OCI-LY3 (cell line): Measurements from ENCODE around the gene TTYH2.
"Not testable (repeated sequence)": the region's sequence is repeated elsewhere in the genome, so short reads cannot be mapped to it uniquely, and the experiment has no call there.

Experiments used
- H2AFZ ChIP-seq: fragments of 200-600, 300-600 bp; shearing (Covaris generic); 2 replicates; pipeline ENCODE4 v1.6.0; 2014; ENCODE audit warnings: antibody characterized with exemption, low read depth, low read length
- H3K27ac ChIP-seq: fragments of 200-600, 300-600 bp; sonication (generic); 2 replicates; pipeline ENCODE4 v1.5.1; 2014; ENCODE audit warnings: mild to moderate bottlenecking, low read length, moderate library complexity, mixed read lengths
- H3K27me3 ChIP-seq: fragments of 200-600, 300-600 bp; sonication (generic); 2 replicates; pipeline ENCODE4 v1.6.1; 2014; ENCODE audit warnings: low read depth, low read length, mixed read lengths
- H3K36me3 ChIP-seq: fragments of 200-600, 300-600 bp; sonication (generic); replicated peaks from 2 replicates; pipeline ENCODE3; 2014; ENCODE audit warnings: low read depth, low read length, mixed read lengths
- H3K4me1 ChIP-seq: fragments of 300-600, 200-600 bp; sonication (generic); 2 replicates; pipeline ENCODE4 v1.6.1; 2014; ENCODE audit warnings: low read length, mixed read lengths
- H3K4me2 ChIP-seq: fragments of 200-600, 300-600 bp; sonication (generic); 2 replicates; pipeline ENCODE4 v1.6.1; 2014; ENCODE audit warnings: low read length, mixed read lengths
- H3K4me3 ChIP-seq: fragments of 300-600, 200-600 bp; sonication (generic); 2 replicates; pipeline ENCODE4 v1.5.1; 2014; ENCODE audit warnings: antibody characterized with exemption, mild to moderate bottlenecking, low read length, moderate library complexity
- H3K79me2 ChIP-seq: fragments of 300-600, 200-600 bp; shearing (Covaris generic); 2 replicates; pipeline ENCODE4 v1.6.1; 2014; ENCODE audit warnings: mild to moderate bottlenecking, low read length, mixed read lengths
- H3K9ac ChIP-seq: fragments of 300-600, 200-600 bp; shearing (Covaris generic); 2 replicates; pipeline ENCODE4 v1.6.0; 2014; ENCODE audit warnings: mild to moderate bottlenecking, low read length, moderate library complexity
- H3K9me3 ChIP-seq: fragments of 200-600, 300-600 bp; shearing (Covaris generic); 2 replicates; pipeline ENCODE4 v1.6.1; 2014; ENCODE audit warnings: low read length, mixed read lengths; ENCODE audit not compliant: insufficient read depth
- H4K20me1 ChIP-seq: fragments of 200-600, 300-600 bp; sonication (generic); 2 replicates; pipeline ENCODE4 v1.6.1; 2016; ENCODE audit warnings: low read length, mixed read lengths; ENCODE audit not compliant: insufficient read depth
- EZH2phosphoT487 ChIP-seq: fragments of 200-600 bp; shearing (Covaris generic); IDR thresholded peaks from 2 replicates; pipeline ENCODE4 v1.6.1; 2018; ENCODE audit warnings: antibody characterized with exemption, mixed run types, low read depth
- TF ChIP-seq, protein P1 (sequence below): fragments of 200-600, 300-600 bp; sonication (generic); IDR thresholded peaks from 2 replicates; pipeline ENCODE4 v1.5.1; 2014; ENCODE audit warnings: antibody characterized with exemption, low read length, low read depth

The TTYH2 gene

DNA sequence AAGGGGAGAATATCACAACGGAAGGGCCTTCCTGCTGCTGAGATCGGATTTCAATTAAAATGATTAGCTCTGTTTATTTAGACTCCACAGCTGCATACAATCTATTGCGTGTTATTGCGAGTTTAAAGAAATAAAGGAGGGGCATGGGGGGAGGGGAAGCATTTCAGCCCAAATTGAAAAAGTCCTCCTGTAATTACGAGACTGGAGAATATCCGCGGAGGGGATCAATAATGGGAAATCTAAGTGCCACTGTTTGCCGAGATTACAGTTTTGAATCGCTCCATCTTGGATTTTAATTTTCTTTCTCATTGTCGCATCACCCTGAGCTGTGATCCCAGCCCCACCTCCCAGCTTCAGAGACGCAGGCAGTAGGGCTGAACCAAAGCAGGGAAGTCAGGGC lies 25.6 kb upstream of the TTYH2 start:
- Histone ChIP-seq H3K4me3 (no peak overlapping the region), H4K20me1 (peaks cover 4% of the 10 kb centered on the region; the same call in 1 of the 2 replicates), H3K36me3 (no peaks in the 10 kb centered on the region), H3K27me3 (no peaks in the 10 kb centered on the region; the same call in 1 of the 2 replicates), H2AFZ (no peak overlapping the region), H3K27ac (no peak overlapping the region), H3K79me2 (no peaks in the 10 kb centered on the region), H3K9ac (no peak overlapping the region), H3K4me1 (no peaks in the 10 kb centered on the region), H3K9me3 (no peaks in the 10 kb centered on the region), H3K4me2 (no peak overlapping the region)
- TF ChIP-seq, protein P1, sequence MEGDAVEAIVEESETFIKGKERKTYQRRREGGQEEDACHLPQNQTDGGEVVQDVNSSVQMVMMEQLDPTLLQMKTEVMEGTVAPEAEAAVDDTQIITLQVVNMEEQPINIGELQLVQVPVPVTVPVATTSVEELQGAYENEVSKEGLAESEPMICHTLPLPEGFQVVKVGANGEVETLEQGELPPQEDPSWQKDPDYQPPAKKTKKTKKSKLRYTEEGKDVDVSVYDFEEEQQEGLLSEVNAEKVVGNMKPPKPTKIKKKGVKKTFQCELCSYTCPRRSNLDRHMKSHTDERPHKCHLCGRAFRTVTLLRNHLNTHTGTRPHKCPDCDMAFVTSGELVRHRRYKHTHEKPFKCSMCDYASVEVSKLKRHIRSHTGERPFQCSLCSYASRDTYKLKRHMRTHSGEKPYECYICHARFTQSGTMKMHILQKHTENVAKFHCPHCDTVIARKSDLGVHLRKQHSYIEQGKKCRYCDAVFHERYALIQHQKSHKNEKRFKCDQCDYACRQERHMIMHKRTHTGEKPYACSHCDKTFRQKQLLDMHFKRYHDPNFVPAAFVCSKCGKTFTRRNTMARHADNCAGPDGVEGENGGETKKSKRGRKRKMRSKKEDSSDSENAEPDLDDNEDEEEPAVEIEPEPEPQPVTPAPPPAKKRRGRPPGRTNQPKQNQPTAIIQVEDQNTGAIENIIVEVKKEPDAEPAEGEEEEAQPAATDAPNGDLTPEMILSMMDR = no peak
- no peak for TF ChIP-seq EZH2phosphoT487

DNA sequence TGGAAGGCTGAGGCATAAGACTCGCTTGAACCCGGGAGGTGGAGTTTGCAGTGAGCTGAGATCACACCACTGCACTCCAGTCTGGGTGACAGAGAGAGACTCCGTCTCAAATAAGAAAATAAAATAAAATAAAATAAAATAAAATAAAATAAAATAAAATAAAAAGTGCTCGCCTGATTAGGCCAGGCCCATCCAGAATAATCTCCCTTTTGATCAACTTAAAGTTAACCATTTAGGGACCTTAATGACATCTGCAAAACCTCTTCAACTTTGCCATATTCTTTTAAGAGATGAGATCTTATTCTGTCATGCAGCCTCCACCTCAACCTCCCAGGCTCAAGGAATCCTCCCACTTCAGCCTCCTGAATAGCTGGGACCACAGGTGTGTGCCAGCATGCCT lies 24.7 kb upstream of the TTYH2 start:
- not testable (repeated sequence) for H3K4me3 ChIP-seq, H4K20me1 ChIP-seq, H3K4me2 ChIP-seq, H3K27ac ChIP-seq, H3K36me3 ChIP-seq, H3K4me1 ChIP-seq, H3K9me3 ChIP-seq, H2AFZ ChIP-seq, H3K9ac ChIP-seq, H3K79me2 ChIP-seq, H3K27me3 ChIP-seq

DNA sequence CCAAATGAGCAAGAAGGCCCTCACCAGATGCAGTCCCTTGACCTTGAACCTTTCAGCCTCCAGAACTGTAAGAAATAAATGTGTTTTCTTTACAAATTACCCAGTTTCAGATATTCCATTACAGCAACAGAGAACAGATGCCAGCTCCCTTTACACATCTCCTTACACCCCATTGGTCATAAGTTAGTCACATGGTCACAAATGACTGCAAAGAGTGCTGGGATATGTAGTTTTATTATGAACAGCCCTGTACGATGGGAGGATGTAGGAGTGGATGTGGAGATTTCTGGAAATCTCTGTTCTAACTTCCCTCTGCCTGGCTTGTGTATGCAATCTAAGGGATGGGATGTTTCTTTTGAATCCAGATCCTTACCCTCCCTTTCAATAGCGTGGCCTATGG lies 23.2 kb upstream of the TTYH2 start:
- Histone ChIP-seq H3K27ac (no peak overlapping the region), H3K36me3 (no peaks in the 10 kb centered on the region), H4K20me1 (peaks cover 4% of the 10 kb centered on the region; the same call in 1 of the 2 replicates), H3K9me3 (no peaks in the 10 kb centered on the region), H3K4me3 (no peak overlapping the region), H3K4me2 (no peak overlapping the region), H2AFZ (no peak overlapping the region), H3K4me1 (no peaks in the 10 kb centered on the region), H3K79me2 (no peaks in the 10 kb centered on the region), H3K27me3 (peaks cover 9% of the 10 kb centered on the region; the same call in 1 of the 2 replicates), H3K9ac (no peak overlapping the region)
- TF ChIP-seq, protein P1 = no peak
- TF ChIP-seq EZH2phosphoT487 = no peak

DNA sequence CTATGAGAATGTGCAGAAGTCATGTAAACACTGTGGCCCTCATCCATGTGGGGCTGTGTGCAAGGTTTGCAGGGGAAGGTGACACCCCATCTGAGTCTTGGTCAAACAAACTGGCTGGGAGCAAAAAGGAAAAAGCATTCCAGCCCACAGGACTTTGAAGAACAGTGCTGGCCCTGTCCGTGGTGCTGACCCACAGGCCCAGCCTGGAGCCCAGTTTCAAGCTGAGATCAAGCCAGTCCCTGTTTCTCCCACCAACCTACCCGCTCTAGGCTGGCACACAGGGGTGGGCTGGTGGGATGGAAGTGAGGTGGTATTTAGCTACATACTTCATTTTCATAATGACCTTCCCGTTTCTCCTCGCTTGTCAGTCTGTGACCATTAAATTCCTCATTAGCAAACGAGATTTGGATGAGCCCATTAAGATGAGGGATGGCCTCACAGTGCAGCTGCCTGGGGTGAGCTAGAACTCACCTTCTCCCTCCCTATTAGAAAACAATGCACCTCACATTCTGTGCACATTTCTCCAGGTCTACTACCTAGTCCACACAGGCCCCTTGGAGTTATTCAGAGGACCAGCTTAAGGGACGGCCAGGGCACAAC lies 22.5 kb upstream of the TTYH2 start:
- Histone ChIP-seq H3K36me3 (no peaks in the 10 kb centered on the region), H3K4me3 (no peak overlapping the region), H3K27ac (no peak overlapping the region), H3K79me2 (no peaks in the 10 kb centered on the region), H3K9ac (no peak overlapping the region), H3K27me3 (peaks cover 9% of the 10 kb centered on the region; the same call in 1 of the 2 replicates), H3K4me2 (no peak overlapping the region), H4K20me1 (peaks cover 4% of the 10 kb centered on the region; the same call in 1 of the 2 replicates), H3K4me1 (no peaks in the 10 kb centered on the region), H3K9me3 (no peaks in the 10 kb centered on the region), H2AFZ (no peak overlapping the region)
- TF ChIP-seq EZH2phosphoT487 = no peak
- TF ChIP-seq, protein P1 = no peak
